ENCODE measurements around the gene TANGO2. TPM values are rescaled to one million over a fixed set of nuclear protein-coding genes. Genes with fewer than 3 reads are reported as not detected.

TANGO2 gene
- total RNA-seq, 1 experiment from 2014 or later, result 14.6 TPM

DNA sequence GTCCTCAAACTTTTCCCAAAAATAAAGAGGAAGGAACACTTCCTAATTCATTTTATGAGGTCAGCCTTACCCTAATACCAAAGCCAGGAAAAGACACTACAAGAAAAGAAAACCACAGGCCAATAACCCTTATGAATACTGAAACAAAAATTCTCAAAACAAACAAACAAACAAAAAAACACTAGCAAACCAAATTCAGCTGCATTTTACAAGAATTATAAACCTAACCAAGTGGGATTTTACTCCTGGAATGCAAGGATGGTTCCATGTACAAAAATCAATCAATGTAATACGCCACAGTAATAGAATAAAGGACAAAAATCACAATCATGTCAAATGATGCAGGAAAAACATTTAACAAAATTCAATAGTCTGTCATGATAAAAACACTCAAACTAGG, 17.6 kb upstream of the TANGO2 start:
- no peak overlapping the region for H3K4me3 Mint-ChIP-seq
- Histone ChIP-seq H3K9ac (ENCODE audit: extremely low read depth, insufficient read length, low read length) (no peak overlapping the region), H4K91ac (ENCODE audit: insufficient read length, low read depth, low read length) (no peak overlapping the region), H2AFZ (ENCODE audit: low read length) (no peak overlapping the region), H2BK5ac (ENCODE audit: insufficient read length, low read length) (no peak overlapping the region), H3T11ph (ENCODE audit: low read length) (no peak overlapping the region), H3K4ac (ENCODE audit: low read depth, low read length) (no peak overlapping the region), H2BK15ac (ENCODE audit: low read depth, low read length) (no peak overlapping the region), H3K23ac (ENCODE audit: insufficient read length, low read depth, low read length) (no peak overlapping the region), H4K8ac (replicated peaks; ENCODE audit: insufficient read length, low read depth, low read length) (no peak overlapping the region), H4K5ac (ENCODE audit: insufficient read length, low read depth, low read length) (no peak overlapping the region), H3K18ac (ENCODE audit: insufficient read length, low read depth, low read length) (no peak overlapping the region), H2BK20ac (ENCODE audit: low read depth, low read length, poor library complexity, severe bottlenecking) (no peak overlapping the region), H3K4me2 (ENCODE audit: insufficient read depth, insufficient read length, low read length) (no peak overlapping the region), H3K4me1 (ENCODE audit: insufficient read depth, low read length) (peaks cover 6% of the 10 kb centered on the region; the same call in 1 of the 2 replicates), H3K56ac (ENCODE audit: insufficient read length, low read depth, low read length) (no peak overlapping the region), H2BK120ac (ENCODE audit: low read depth, low read length, poor library complexity, severe bottlenecking) (no peak overlapping the region), H3K9me3 (ENCODE audit: control insufficient read depth, low read depth, low read length) (no peaks in the 10 kb centered on the region), H4K20me1 (ENCODE audit: control insufficient read depth, insufficient read depth, insufficient read length) (no peaks in the 10 kb centered on the region), H2AK5ac (ENCODE audit: insufficient read length, low read length) (no peak overlapping the region), H3K23me2 (ENCODE audit: insufficient read length, low read depth, low read length, poor library complexity, severe bottlenecking) (no peaks in the 10 kb centered on the region), H3K14ac (ENCODE audit: insufficient read depth, low read length) (no peak overlapping the region), H2BK12ac (ENCODE audit: insufficient read length, low read depth, low read length) (no peak overlapping the region), H3K27me3 (ENCODE audit: insufficient read depth, low read length) (no peaks in the 10 kb centered on the region), H3K79me2 (ENCODE audit: insufficient read depth, low read length) (no peaks in the 10 kb centered on the region), H3K27ac (ENCODE audit: insufficient read length, low read depth, low read length) (no peak overlapping the region), H3K79me1 (ENCODE audit: insufficient read depth, low read depth, low read length, poor library complexity, severe bottlenecking) (no peaks in the 10 kb centered on the region)
- TF ChIP-seq CTCF (conservative IDR thresholded peaks at IDR 0.05), result no peak
- H3K36me3 Mint-ChIP-seq (ENCODE audit: insufficient read depth in 1 of 3, low read depth in 3 of 3), result peaks cover 0 to 23% (median 12%) of the 10 kb centered on the region in 3 experiments; a peak in 6 of 7 replicates
- H3K4me1 Mint-ChIP-seq, result peaks cover 34 to 41% of the 10 kb centered on the region in 2 experiments
- H3K27ac Mint-ChIP-seq, result no peak overlapping the region
- DNase-seq, result no peak
- no CpG with 5 or more reads among the region's 1 CpG for WGBS (ENCODE audit: extremely low coverage, insufficient read length, low lambda C conversion rate)
- H3K9me3 Mint-ChIP-seq, result peaks cover 23% of the 10 kb centered on the region in 2 experiments
- no peaks in the 10 kb centered on the region for H3K27me3 Mint-ChIP-seq (ENCODE audit: low read depth)
